ENCODE data around the gene SPATS2L.
A peak's percentile ranks its signal among the peaks of the same experiment; 100 is the strongest.

Gene SPATS2L

DNA sequence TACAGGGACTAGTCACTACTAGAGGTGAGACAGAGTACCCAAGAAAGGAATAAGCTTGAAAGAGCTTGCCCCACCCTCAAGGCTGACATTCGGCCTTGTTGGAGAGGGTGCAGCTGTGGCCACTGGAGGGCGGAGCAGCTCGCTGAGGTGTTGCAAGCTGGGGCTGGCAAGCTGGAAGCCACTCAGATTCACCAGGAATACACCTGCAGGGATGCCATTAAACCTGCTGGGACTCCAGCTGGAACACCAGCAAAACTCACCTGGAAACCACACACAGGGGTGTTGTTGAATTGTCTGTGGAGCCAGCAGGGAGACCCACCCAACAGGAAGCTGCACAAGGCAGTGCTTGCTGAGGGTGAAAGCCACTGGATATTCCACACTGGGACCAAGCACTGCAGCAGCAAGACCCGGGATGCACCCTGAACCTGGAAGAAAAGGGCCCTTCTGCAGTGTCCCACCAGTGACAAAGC is 177.3 kb downstream of the SPATS2L start:
- Histone ChIP-seq H3K4me2 (ENCODE audit: low read depth, low read length) (no peak overlapping the region), H3K9me2 (replicated peaks; ENCODE audit: insufficient read depth, low read length) (no peaks in the 10 kb centered on the region), H3K9me3 (replicated peaks; ENCODE audit: insufficient read depth, low read length) (no peaks in the 10 kb centered on the region), H3K27me3 (replicated peaks; ENCODE audit: insufficient read depth, low read length) (no peaks in the 10 kb centered on the region), H2AFZ (ENCODE audit: low read length) (no peak overlapping the region), H3K36me3 (replicated peaks; ENCODE audit: insufficient read depth, low read length) (no peaks in the 10 kb centered on the region), H3K27ac (ENCODE audit: low read length) (no peak overlapping the region), H4K20me1 (ENCODE audit: insufficient read depth, low read length) (no peaks in the 10 kb centered on the region), H3K79me2 (ENCODE audit: low read length) (no peaks in the 10 kb centered on the region), H3K9ac (ENCODE audit: low read length) (no peak overlapping the region), H3K4me3 (ENCODE audit: low read length) (no peak overlapping the region), H3F3A (ENCODE audit: insufficient read depth, low read length) (peaks cover 5% of the 10 kb centered on the region; the same call in 1 of the 2 replicates), H3K4me1 (ENCODE audit: low read length) (no peaks in the 10 kb centered on the region)
- no peak for DNase-seq
- no peak for TF ChIP-seq EZH2phosphoT487 (IDR thresholded peaks at IDR 0.05; ENCODE audit: low read length)
- peak; percentile 29 for TF ChIP-seq CTCF (IDR thresholded peaks at IDR 0.05; ENCODE audit: low read length)

GRCh38 chr2:200484934-200485333 is 178.4 kb downstream of the SPATS2L start:
- H4K20me1 ChIP-seq (ENCODE audit: insufficient read depth, low read length) = no peaks in the 10 kb centered on the region
- DNase-seq = no peak
- peaks cover 5% of the 10 kb centered on the region; the same call in 1 of the 2 replicates for H3F3A ChIP-seq (ENCODE audit: insufficient read depth, low read length)
- H3K79me2 ChIP-seq (ENCODE audit: low read length) = no peaks in the 10 kb centered on the region
- H3K9ac ChIP-seq (ENCODE audit: low read length) = no peak overlapping the region
- H2AFZ ChIP-seq (ENCODE audit: low read length) = no peak overlapping the region
- H3K4me3 ChIP-seq (ENCODE audit: low read length) = no peak overlapping the region
- TF ChIP-seq EZH2 (optimal IDR thresholded peaks at IDR 0.05; ENCODE audit: low read depth, low read length) (no peak), CTCF (IDR thresholded peaks at IDR 0.05; ENCODE audit: low read length) (no peak), EZH2phosphoT487 (IDR thresholded peaks at IDR 0.05; ENCODE audit: low read length) (no peak)
- no peaks in the 10 kb centered on the region for H3K9me2 ChIP-seq (replicated peaks; ENCODE audit: insufficient read depth, low read length)
- H3K9me3 ChIP-seq (replicated peaks; ENCODE audit: insufficient read depth, low read length) = no peaks in the 10 kb centered on the region
- H3K27ac ChIP-seq (ENCODE audit: low read length) = no peak overlapping the region
- no peaks in the 10 kb centered on the region for H3K36me3 ChIP-seq (replicated peaks; ENCODE audit: insufficient read depth, low read length)
- H3K27me3 ChIP-seq (replicated peaks; ENCODE audit: insufficient read depth, low read length) = no peaks in the 10 kb centered on the region
- no peak overlapping the region for H3K4me2 ChIP-seq (ENCODE audit: low read depth, low read length)
- H3K4me1 ChIP-seq (ENCODE audit: low read length) = no peaks in the 10 kb centered on the region

DNA sequence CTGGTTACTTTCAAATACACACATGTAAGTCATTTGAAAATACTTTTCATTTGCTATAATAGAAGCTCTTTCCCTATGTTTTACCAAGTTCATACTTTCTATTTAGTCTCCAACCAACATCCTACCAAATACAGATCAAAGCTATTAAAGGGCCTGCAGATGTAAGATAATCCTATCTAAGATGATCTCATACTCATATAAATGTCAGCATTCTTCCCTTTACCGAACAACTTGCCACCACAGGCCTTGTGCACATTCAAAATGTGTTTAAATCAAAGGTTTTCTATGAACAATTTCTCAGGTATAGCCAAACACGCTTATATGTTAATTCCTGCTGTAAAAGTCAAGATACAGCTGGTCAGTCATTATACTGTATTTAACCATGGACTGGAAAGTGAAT is 180.0 kb downstream of the SPATS2L start:
- Histone ChIP-seq H3K27ac (ENCODE audit: low read length) (no peak overlapping the region), H4K20me1 (ENCODE audit: insufficient read depth, low read length) (no peaks in the 10 kb centered on the region), H3K9ac (ENCODE audit: low read length) (no peak overlapping the region), H3F3A (ENCODE audit: insufficient read depth, low read length) (no peaks in the 10 kb centered on the region), H2AFZ (ENCODE audit: low read length) (no peak overlapping the region), H3K4me1 (ENCODE audit: low read length) (no peaks in the 10 kb centered on the region), H3K36me3 (replicated peaks; ENCODE audit: insufficient read depth, low read length) (no peaks in the 10 kb centered on the region), H3K4me3 (ENCODE audit: low read length) (no peak overlapping the region), H3K9me2 (replicated peaks; ENCODE audit: insufficient read depth, low read length) (no peaks in the 10 kb centered on the region), H3K27me3 (replicated peaks; ENCODE audit: insufficient read depth, low read length) (no peaks in the 10 kb centered on the region), H3K4me2 (ENCODE audit: low read depth, low read length) (no peak overlapping the region), H3K79me2 (ENCODE audit: low read length) (no peaks in the 10 kb centered on the region), H3K9me3 (replicated peaks; ENCODE audit: insufficient read depth, low read length) (no peaks in the 10 kb centered on the region)
- TF ChIP-seq EZH2phosphoT487 (IDR thresholded peaks at IDR 0.05; ENCODE audit: low read length) (no peak), CTCF (IDR thresholded peaks at IDR 0.05; ENCODE audit: low read length) (no peak), EZH2 (optimal IDR thresholded peaks at IDR 0.05; ENCODE audit: low read depth, low read length) (no peak)
- DNase-seq = no peak

Measured in MM.1S (cell line).